CD4-positive, alpha-beta T cell treated with Interleukin-15 for 4 hours (primary cell): ENCODE data around the gene TLN1.

Experiments used
- DNase-seq: peaks from one replicate; pipeline ENCODE4 v3.0.0-alpha.2; 2020; ENCODE audit warnings: low spot score

Gene TLN1

DNA sequence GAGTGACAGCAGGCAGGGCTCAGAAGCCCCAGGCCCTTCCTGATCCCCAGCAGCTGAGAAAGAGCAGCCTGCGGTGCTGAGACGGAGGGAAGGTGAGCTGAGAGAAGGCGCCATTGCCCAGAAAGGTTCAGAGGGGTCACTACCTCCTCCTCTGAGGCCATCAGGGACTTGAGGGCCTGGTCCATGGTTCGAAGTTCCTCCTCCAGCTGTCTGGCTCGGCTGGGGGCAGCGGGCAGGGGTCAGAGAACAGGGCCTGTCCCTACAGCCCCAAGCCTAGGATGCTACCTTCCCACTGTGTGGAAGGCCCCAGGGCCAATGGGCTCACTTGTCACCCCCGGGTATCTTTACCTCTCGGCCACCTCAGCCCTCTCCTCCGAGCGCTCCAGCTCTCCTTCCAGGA lies 47.1 kb downstream of the TLN1 start:
- no peak for DNase-seq

DNA sequence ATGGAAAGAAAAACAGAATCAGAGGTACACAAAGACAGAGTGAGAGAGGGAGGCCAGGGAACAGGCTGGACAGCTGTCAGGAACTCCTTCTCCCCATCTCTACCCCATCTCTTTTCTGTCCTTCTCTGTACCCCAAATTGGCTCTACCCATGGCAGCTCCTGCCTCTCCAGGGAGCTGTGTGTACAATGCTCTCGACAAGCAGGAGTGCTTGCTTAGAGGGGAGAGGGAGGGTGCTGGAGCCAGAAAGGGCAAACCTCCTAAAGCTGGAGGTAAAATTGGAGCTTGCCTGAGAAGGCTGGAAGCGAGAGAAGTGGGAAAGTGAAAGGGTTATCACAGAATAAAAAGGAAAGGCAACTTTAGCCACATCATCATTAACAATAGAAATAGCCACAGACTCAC lies 48.7 kb downstream of the TLN1 start:
- DNase-seq: no peak

DNA sequence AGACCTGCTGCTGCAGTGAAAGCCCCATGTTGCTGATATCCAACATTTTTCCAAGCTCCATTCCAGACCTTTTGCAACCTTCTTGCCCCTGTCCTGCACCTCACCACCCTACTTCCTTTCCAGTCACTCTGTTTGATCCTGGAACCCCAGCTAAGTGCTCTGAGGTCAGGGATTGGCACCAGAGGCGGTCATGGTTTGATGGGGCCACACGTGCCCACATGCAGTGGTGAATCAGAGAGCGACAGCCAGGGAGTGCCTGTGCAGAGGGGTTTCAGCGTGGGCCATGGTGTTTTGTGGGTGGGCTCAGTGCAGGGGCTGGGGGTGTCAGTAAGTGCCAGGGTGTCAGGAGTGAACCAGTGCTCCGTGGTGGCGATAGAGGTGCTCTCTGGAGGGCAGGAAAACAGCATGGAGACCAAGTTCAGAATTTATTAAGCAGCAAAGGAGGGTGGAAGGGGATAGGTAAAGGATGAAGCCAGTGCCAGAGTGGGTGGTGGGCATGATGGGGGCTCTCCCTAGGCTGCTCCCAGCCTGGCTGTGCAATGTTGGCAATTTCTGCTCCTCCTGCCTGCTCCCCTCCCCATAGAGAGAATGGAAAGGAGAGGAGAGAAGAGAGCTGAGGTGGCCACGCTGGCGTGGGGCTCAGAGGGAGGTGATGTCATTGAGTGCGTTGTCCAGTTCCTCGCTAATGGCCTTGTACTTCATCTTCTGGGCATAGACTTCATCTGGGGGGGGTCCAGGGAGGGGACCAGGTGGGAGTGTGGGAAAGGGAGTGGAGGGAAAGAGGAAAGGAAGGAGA lies 49.3 kb downstream of the TLN1 start:
- DNase-seq: no peak

DNA sequence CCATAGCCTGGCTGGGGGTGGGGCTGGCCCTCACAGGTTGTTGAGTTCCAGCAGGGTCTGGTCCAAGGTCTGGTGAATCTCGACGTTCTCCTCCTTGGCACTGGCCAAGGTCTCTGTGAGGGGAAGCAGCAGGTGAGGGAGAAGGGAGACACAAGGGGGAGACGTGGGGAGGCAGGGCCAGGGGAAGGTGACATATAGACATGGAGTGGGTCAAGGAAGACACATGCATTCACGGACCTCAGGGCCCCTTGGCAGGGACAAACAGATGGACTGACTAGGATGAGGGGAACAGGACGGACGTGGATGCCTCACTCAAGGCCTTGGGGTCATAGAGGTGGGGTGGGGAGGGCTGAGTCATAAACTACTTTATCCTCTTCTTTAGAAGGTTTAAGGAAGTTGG lies 49.9 kb downstream of the TLN1 start:
- DNase-seq: no peak

GRCh38 chr9:35681341-35682002 lies 50.5 kb downstream of the TLN1 start:
- no peak for DNase-seq

DNA sequence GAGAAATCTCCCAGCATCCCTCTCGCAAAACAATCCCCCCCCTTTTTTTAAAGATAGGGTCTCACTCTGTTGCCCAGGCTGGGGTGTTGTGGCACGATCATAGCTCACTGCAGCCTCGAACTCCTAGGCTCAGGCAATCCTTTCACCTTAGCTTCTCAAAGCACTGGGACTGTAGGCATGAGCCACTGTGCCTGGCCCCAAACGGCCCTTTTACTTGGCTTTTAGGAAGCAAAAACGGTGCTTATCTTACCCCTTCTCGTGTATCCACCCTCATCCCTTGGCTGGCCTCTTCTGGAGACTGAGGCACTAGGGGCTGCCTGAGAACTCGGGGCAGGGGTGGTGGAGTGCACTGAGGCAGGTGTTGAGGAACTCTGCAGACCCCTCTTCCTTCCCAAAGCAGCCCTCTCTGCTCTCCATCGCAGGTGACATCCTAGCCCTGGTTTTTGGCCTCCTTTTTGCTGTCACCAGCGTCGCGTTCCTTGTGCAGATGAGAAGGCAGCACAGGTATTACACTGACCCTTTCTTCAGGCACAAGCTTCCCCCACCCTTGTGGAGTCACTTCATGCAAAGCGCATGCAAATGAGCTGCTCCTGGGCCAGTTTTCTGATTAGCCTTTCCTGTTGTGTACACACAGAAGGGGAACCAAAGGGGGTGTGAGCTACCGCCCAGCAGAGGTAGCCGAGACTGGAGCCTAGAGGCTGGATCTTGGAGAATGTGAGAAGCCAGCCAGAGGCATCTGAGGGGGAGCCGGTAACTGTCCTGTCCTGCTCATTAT lies 51.5 kb downstream of the TLN1 start:
- no peak for DNase-seq

GRCh38 chr9:35679766-35680330 lies 52.1 kb downstream of the TLN1 start:
- DNase-seq: no peak

GRCh38 chr9:35679091-35679490 lies 52.9 kb downstream of the TLN1 start:
- DNase-seq: no peak

- DNase-seq: no peak
These were observed 56.1 kb downstream of the TLN1 start for GRCh38 chr9:35675732-35676392.

- no peak for DNase-seq
These were observed 56.8 kb downstream of the TLN1 start for GRCh38 chr9:35675204-35675603.

DNA sequence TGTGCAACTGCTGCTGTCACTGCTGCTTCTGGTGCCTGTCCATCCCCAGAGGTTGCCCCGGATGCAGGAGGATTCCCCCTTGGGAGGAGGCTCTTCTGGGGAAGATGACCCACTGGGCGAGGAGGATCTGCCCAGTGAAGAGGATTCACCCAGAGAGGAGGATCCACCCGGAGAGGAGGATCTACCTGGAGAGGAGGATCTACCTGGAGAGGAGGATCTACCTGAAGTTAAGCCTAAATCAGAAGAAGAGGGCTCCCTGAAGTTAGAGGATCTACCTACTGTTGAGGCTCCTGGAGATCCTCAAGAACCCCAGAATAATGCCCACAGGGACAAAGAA lies 58.0 kb downstream of the TLN1 start:
- no peak for DNase-seq

DNA sequence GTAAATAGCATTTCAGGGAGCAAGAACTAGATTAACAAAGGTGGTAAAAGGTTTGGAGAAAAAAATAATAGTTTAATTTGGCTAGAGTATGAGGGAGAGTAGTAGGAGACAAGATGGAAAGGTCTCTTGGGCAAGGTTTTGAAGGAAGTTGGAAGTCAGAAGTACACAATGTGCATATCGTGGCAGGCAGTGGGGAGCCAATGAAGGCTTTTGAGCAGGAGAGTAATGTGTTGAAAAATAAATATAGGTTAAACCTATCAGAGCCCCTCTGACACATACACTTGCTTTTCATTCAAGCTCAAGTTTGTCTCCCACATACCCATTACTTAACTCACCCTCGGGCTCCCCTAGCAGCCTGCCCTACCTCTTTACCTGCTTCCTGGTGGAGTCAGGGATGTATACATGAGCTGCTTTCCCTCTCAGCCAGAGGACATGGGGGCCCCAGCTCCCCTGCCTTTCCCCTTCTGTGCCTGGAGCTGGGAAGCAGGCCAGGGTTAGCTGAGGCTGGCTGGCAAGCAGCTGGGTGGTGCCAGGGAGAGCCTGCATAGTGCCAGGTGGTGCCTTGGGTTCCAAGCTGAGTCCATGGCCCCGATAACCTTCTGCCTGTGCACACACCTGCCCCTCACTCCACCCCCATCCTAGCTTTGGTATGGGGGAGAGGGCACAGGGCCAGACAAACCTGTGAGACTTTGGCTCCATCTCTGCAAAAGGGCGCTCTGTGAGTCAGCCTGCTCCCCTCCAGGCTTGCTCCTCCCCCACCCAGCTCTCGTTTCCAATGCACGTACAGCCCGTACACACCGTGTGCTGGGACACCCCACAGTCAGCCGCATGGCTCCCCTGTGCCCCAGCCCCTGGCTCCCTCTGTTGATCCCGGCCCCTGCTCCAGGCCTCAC lies 58.6 kb downstream of the TLN1 start, which contains the start of gene CA9:
Gene CA9, plus strand, starts transcription at position 797 of the 893 bp plus-strand sequence. Its CDS starts 32 bp downstream, at position 829.
- DNase-seq: no peak

- no peak for DNase-seq
These were observed 62.5 kb downstream of the TLN1 start for GRCh38 chr9:35669331-35670145.

DNA sequence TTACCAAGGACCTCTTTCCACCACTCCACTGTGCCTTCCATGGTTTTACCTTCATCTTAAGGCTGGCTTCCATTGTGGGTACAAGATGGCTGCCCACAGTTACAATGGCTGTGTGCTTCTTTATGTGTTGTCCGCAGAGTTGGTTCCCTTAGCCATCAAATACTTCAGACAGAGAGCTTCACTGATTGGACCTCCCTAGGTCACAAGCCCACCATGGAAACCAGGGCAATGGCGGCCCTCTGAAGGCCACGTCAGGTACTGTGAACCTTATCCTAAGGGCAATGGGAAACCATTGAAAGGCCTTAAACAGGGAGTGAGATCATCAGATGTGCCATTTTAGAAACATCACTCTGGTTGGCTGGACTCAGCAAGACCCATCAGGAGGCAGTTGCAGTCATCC lies 64.1 kb downstream of the TLN1 start:
- DNase-seq: no peak

- DNase-seq: no peak
These were observed 65.4 kb downstream of the TLN1 start for GRCh38 chr9:35666549-35666948.

DNA sequence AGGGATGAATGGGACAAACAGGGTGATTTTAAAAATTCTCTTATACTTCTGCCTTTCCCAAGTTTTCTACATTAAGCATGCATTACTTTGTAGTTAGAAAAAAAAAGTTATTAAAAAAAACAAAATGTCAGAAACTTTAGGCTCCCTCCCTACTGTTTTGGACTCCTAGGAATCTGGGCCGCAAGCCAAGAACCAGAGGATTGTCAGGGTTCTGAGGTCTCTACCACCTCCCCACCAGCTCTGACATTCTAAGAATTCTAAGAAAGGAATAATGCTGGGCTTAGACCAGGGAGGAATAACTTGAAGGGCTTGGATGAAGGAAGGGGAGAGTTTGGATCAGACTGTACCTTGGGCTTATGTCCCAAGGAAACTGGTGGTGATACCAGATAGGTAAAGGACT lies 66.0 kb downstream of the TLN1 start:
- no peak for DNase-seq

- no peak for DNase-seq
These were observed 66.5 kb downstream of the TLN1 start for GRCh38 chr9:35665471-35665818.

DNA sequence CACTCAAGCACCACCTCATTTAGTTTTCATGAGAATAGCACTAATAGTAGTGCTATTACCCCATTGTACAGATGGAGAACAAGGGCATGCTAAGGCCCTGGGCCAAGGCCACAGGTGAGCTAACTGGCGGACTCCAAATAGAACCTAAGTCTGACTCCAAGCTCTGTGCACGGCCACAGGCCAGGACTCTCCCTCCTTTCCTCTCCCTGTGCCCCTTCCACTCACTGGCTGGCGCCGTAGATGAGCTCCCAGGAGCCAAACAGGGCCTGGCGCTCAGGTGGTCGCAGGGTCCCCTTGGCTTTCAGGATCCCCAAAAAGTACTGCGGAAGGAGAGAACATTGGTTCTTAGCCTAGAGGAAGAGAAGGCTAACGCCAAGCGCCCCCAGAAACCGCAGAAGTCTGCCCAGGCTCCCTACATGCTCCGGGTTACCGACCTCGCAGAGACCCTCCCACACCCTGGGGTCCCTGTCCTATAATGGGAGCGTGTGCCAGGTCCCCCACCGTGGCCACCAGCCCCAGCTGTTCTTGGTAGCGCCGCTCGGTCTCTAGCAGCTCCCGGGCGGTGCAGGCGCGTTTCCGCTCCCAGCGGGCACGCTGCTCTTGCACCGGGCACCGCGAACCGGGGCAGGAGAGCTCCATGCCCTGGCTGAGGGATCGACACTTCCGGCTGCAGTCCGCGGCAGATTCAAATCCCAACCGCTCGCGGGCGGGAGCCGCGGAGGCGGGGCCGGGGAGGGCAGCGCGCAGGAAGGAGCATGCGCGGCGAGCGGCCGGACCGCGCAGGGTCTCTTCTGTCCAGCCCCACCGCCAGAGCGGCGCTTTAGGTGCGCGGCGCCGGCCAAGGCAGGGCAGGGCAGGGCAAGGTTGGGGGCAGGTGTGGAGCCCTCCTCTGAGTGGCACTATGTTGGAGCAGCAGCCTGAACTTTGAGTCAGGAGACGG lies 67.2 kb downstream of the TLN1 start, which contains the start of gene ARHGEF39:
Gene ARHGEF39, minus strand, starts transcription at position 665 of the 940 bp plus-strand sequence. Its CDS starts 26 bp downstream, at position 639.
- DNase-seq: peak; percentile 55

DNA sequence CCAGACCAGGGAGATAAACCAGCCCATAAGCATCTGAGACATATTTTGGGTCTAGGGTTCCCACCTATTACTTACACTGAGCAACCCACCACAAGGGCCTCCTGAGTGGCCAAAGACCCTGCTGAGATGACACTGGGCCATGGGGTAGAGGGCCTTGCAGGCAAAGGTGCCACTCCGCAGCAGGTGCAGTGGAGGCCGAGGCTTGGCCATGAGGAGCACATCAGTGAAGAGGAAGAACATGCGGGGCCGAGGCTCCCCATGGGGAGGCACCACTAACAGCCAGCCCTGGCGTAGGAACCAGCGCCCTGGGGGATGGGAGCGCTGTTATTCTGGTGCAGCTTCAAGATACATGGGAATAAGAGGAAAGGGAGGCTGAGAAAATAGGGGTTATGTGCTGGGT lies 69.6 kb downstream of the TLN1 start:
- no peak for DNase-seq
